H1 (cell line): ENCODE data around the gene SHROOM2. TPM values are rescaled to one million over a fixed set of nuclear protein-coding genes. Genes with fewer than 3 reads are reported as not detected.

Experiments
- CTCF ChIA-PET: fragments of 300-600 bp; sonication (Branson Sonifier 250); formaldehyde crosslinking; loops from one replicate; lab custom pipeline; 2021; ENCODE audit not compliant: partially characterized antibody; lab: Charles Lee
- POLR2A ChIA-PET: fragments of 300-600 bp; sonication (Branson Sonifier 250); formaldehyde crosslinking; loops from one replicate; lab custom pipeline; 2021; ENCODE audit warnings: inconsistent platforms; ENCODE audit not compliant: partially characterized antibody; lab: Charles Lee
- DNase-seq, 2 experiments: peaks; one replicate each; pipeline versions ENCODE4 v3.0.0 to v3.0.0-alpha.2; 2010 to 2022; ENCODE audit warnings: low spot score in 2 of 2, low read depth in 1 of 2, mixed read lengths in 1 of 2
- FAIRE-seq: peaks from 2 replicates; lab custom pipeline; 2011; peaks lifted over from hg19 to GRCh38; lab: Jason Lieb, UNC
- H2AFZ ChIP-seq: 2 replicates; pipeline ENCODE4 v1.8.1; 2012; ENCODE audit warnings: low read length, inconsistent platforms
- H2AK5ac ChIP-seq: 2 replicates; pipeline ENCODE4 v1.6.1; 2013; ENCODE audit warnings: low read depth, low read length
- H2BK120ac ChIP-seq: replicated peaks from 2 replicates; pipeline ENCODE3; 2013; ENCODE audit warnings: low read depth, low read length, inconsistent platforms
- H2BK12ac ChIP-seq: 2 replicates; pipeline ENCODE4 v1.6.1; 2013; ENCODE audit warnings: low read depth, low read length
- H2BK15ac ChIP-seq: 2 replicates; pipeline ENCODE4 v1.6.1; 2013; ENCODE audit warnings: low read length
- H2BK20ac ChIP-seq: 2 replicates; pipeline ENCODE4 v1.6.1; 2013; ENCODE audit warnings: low read length
- H2BK5ac ChIP-seq: 2 replicates; pipeline ENCODE4 v1.6.1; 2013; ENCODE audit warnings: low read depth, low read length
- H3K14ac ChIP-seq: 2 replicates; pipeline ENCODE4 v1.6.1; 2013; ENCODE audit warnings: inconsistent platforms; ENCODE audit not compliant: insufficient read length
- H3K18ac ChIP-seq: 2 replicates; pipeline ENCODE4 v1.6.1; 2013; ENCODE audit warnings: low read length; ENCODE audit errors: extremely low read depth
- H3K23ac ChIP-seq: 2 replicates; pipeline ENCODE4 v1.6.1; 2013; ENCODE audit warnings: inconsistent platforms; ENCODE audit not compliant: insufficient read length
- H3K23me2 ChIP-seq: 2 replicates; pipeline ENCODE4 v1.6.1; 2013; ENCODE audit warnings: low read depth, low read length
- H3K27ac ChIP-seq: 2 replicates; pipeline ENCODE4 v1.6.1; 2011; ENCODE audit warnings: low read depth, low read length, inconsistent platforms
- H3K27me3 ChIP-seq, 4 experiments: replicated peaks in 1 of 4; 1 replicate in 1 of 4; 2 replicates in 3 of 4; pipeline versions ENCODE4 v1.6.1 to v1.8.1; 2011 to 2013; ENCODE audit warnings: low read length in 3 of 4, mild to moderate bottlenecking in 3 of 4, inconsistent platforms in 2 of 4, mixed read lengths in 2 of 4, moderate library complexity in 1 of 4; ENCODE audit not compliant: control insufficient read depth in 3 of 4, insufficient read depth in 3 of 4; ENCODE audit errors: extremely low read depth in 1 of 4
- H3K36me3 ChIP-seq, 4 experiments: 2 replicates each; pipeline versions ENCODE4 v1.6.1 to v1.8.1; 2011 to 2013; ENCODE audit warnings: mild to moderate bottlenecking in 4 of 4, low read length in 3 of 4, moderate library complexity in 2 of 4, control low read depth in 1 of 4, inconsistent platforms in 1 of 4; ENCODE audit not compliant: insufficient read depth in 4 of 4, control insufficient read depth in 2 of 4
- H3K4ac ChIP-seq: replicated peaks from 2 replicates; pipeline ENCODE3; 2013; ENCODE audit warnings: low read length, low read depth, mixed read lengths, inconsistent platforms; ENCODE audit not compliant: insufficient read length
- H3K4me1 ChIP-seq, 4 experiments: replicated peaks in 1 of 4; 1 replicate in 1 of 4; 2 replicates in 3 of 4; pipeline versions ENCODE4 v1.6.1 to v1.8.1; 2011 to 2013; ENCODE audit warnings: low read length in 3 of 4, inconsistent platforms in 2 of 4, mixed read lengths in 1 of 4; ENCODE audit not compliant: insufficient read depth in 4 of 4, control insufficient read depth in 3 of 4
- H3K4me2 ChIP-seq, 2 experiments: 2 replicates each; pipeline versions ENCODE4 v1.6.1 to v1.8.1; 2011 to 2013; ENCODE audit warnings: low read depth in 2 of 2, low read length in 2 of 2, control low read depth in 1 of 2, inconsistent platforms in 1 of 2, mild to moderate bottlenecking in 1 of 2; ENCODE audit not compliant: insufficient read depth in 1 of 2
- H3K4me3 ChIP-seq, 4 experiments: fragments of 200-600, 300-600 bp in 1 of 4; sonication (generic), shearing (Covaris generic), sonication (Bioruptor Twin) in 1 of 4; 2 replicates each; pipeline versions ENCODE4 v1.5.1 to v1.8.1; 2011 to 2016; ENCODE audit warnings: low read length in 4 of 4, low read depth in 3 of 4, control low read depth in 2 of 4, inconsistent platforms in 2 of 4, mild to moderate bottlenecking in 2 of 4, mixed read lengths in 1 of 4, moderate library complexity in 1 of 4; ENCODE audit not compliant: insufficient read depth in 2 of 4; ENCODE audit errors: extremely low read depth in 1 of 4
- H3K56ac ChIP-seq: replicated peaks from 2 replicates; pipeline ENCODE3; 2013; ENCODE audit warnings: low read depth, mild to moderate bottlenecking, mixed read lengths, low read length, inconsistent platforms; ENCODE audit not compliant: insufficient read length
- H3K79me1 ChIP-seq: 2 replicates; pipeline ENCODE4 v1.6.1; 2013; ENCODE audit warnings: low read depth, low read length, control low read depth
- H3K79me2 ChIP-seq, 2 experiments: 2 replicates each; pipeline versions ENCODE4 v1.6.1 to v1.8.1; 2012 to 2013; ENCODE audit warnings: low read length in 2 of 2, mild to moderate bottlenecking in 2 of 2, inconsistent platforms in 1 of 2; ENCODE audit not compliant: insufficient read depth in 2 of 2, control insufficient read depth in 1 of 2
- H3K9ac ChIP-seq, 4 experiments: replicated peaks in 1 of 4; 1 replicate in 1 of 4; 2 replicates in 3 of 4; pipeline versions ENCODE4 v1.6.1 to v1.8.1; 2011 to 2013; ENCODE audit warnings: low read depth in 3 of 4, low read length in 3 of 4, control low read depth in 2 of 4, mild to moderate bottlenecking in 2 of 4, moderate library complexity in 2 of 4, inconsistent platforms in 1 of 4; ENCODE audit errors: extremely low read depth in 1 of 4
- H3K9me3 ChIP-seq, 2 experiments: 2 replicates each; pipeline versions ENCODE4 v1.6.1 to v1.8.1; 2012 to 2013; ENCODE audit warnings: mild to moderate bottlenecking in 2 of 2, moderate library complexity in 2 of 2, control low read depth in 1 of 2, inconsistent platforms in 1 of 2, low read depth in 1 of 2, low read length in 1 of 2, mixed read lengths in 1 of 2; ENCODE audit not compliant: insufficient read depth in 2 of 2
- H4K20me1 ChIP-seq, 2 experiments: replicated peaks in 1 of 2; 2 replicates each; pipeline versions ENCODE3 to v1.8.1; 2011 to 2013; ENCODE audit warnings: inconsistent platforms in 2 of 2, low read length in 2 of 2, mild to moderate bottlenecking in 1 of 2; ENCODE audit not compliant: insufficient read depth in 2 of 2, control insufficient read depth in 1 of 2
- H4K5ac ChIP-seq: 2 replicates; pipeline ENCODE4 v1.6.1; 2013; ENCODE audit warnings: low read length, low read depth, mixed read lengths, inconsistent platforms; ENCODE audit not compliant: insufficient read length
- H4K8ac ChIP-seq: 2 replicates; pipeline ENCODE4 v1.8.0; 2013; ENCODE audit warnings: mild to moderate bottlenecking, moderate library complexity, low read length, inconsistent platforms; ENCODE audit not compliant: insufficient read depth; ENCODE audit errors: extremely low read depth
- H4K91ac ChIP-seq: replicated peaks from 2 replicates; pipeline ENCODE3; 2013; ENCODE audit warnings: low read length, mixed read lengths, inconsistent platforms; ENCODE audit not compliant: insufficient read length
- BCL11A ChIP-seq, 2 experiments: IDR thresholded peaks; one replicate each; pipeline ENCODE4 v1.6.1; 2011; ENCODE audit warnings: low read depth in 2 of 2, low read length in 2 of 2, mild to moderate bottlenecking in 2 of 2
- GABPA ChIP-seq: IDR thresholded peaks from 2 replicates; pipeline ENCODE4 v1.6.1; 2011; ENCODE audit warnings: mild to moderate bottlenecking, low read length, moderate library complexity, borderline replicate concordance; ENCODE audit not compliant: insufficient read depth
- MAFK ChIP-seq: IDR thresholded peaks from 2 replicates; pipeline ENCODE4 v1.6.1; 2012; ENCODE audit warnings: low read depth, mild to moderate bottlenecking, improper control_type of control experiment, low read length
- NANOG ChIP-seq: IDR thresholded peaks from 2 replicates; pipeline ENCODE4 v1.6.1; 2011; ENCODE audit warnings: low read length, low read depth, mild to moderate bottlenecking, inconsistent platforms; ENCODE audit not compliant: insufficient read depth, poor library complexity, severe bottlenecking
- POLR2A ChIP-seq, 2 experiments: IDR thresholded peaks; 1 replicate in 1 of 2; 2 replicates in 1 of 2; pipeline ENCODE4 v1.6.1; 2011; ENCODE audit warnings: low read depth in 2 of 2, low read length in 2 of 2, mild to moderate bottlenecking in 2 of 2; ENCODE audit errors: control extremely low read depth in 1 of 2
- RFX5 ChIP-seq: IDR thresholded peaks from 2 replicates; pipeline ENCODE4 v1.6.1; 2011; ENCODE audit warnings: low read depth, low read length, improper control_type of control experiment, borderline replicate concordance
- RXRA ChIP-seq: IDR thresholded peaks from 2 replicates; pipeline ENCODE4 v1.6.1; 2011; ENCODE audit warnings: low read depth, mild to moderate bottlenecking, low read length, moderate library complexity; ENCODE audit not compliant: insufficient read depth
- SAP30 ChIP-seq: fragments of 300-600 bp; sonication (generic); IDR thresholded peaks from 2 replicates; pipeline ENCODE4 v1.7.1; 2012; ENCODE audit warnings: low read length, moderate library complexity, mild to moderate bottlenecking, inconsistent platforms; ENCODE audit not compliant: insufficient read depth, insufficient replicate concordance
- USF2 ChIP-seq: IDR thresholded peaks from 2 replicates; pipeline ENCODE4 v1.6.1; 2011; ENCODE audit warnings: low read length, improper control_type of control experiment
- WGBS, 2 experiments: shearing (Covaris generic) in 1 of 2; methylation state at CpG; one replicate each; pipeline versions ENCODE4 v1.1.6 to v1.1.7; 2013 to 2015; ENCODE audit warnings: low lambda C conversion rate in 2 of 2, mixed read lengths in 2 of 2, inconsistent platforms in 1 of 2, low coverage in 1 of 2, missing lambda C conversion rate in 1 of 2; ENCODE audit not compliant: insufficient replicate concordance in 2 of 2, insufficient coverage in 1 of 2, insufficient read length in 1 of 2; ENCODE audit errors: extremely low coverage in 1 of 2, missing lambda C conversion rate in 1 of 2; 5-methylcytosine and 5-hydroxymethylcytosine counted together
- polyA plus RNA-seq, 7 experiments: library from polyadenylated mRNA; depleted of rRNA in 3 of 7; stranded (reverse) in 5 of 7; unstranded in 2 of 7; fragments of >200 nt in 5 of 7; fragments of 200-250 nt in 2 of 7; gene quantifications; 1 replicate in 5 of 7; 2 replicates in 1 of 7; 4 replicates in 1 of 7; pipeline versions ENCODE4 v1.2.1 to v1.2.3, GENCODE V29; 2011 to 2013; ENCODE audit warnings: missing spikeins in 2 of 7, mixed read lengths in 2 of 7
- total RNA-seq: library from RNA; stranded (reverse); fragmentation: NEBNext Ultra II Directional; extraction: Animal tissue kit (Norgen Biotek cat#: 25700); gene quantifications from 2 replicates; pipeline ENCODE4 v1.2.1, GENCODE V29; 2021
- TF ChIP-seq, protein P1 (sequence below): IDR thresholded peaks from 2 replicates; pipeline ENCODE4 v1.6.1; 2012; ENCODE audit warnings: low read length, inconsistent platforms

The SHROOM2 gene
- total and polyA plus RNA-seq, 2 of the 8 experiments (the other 6 are each of a cell fraction or from before 2014, with no cell fraction given): 3.4 to 14.2 TPM

DNA sequence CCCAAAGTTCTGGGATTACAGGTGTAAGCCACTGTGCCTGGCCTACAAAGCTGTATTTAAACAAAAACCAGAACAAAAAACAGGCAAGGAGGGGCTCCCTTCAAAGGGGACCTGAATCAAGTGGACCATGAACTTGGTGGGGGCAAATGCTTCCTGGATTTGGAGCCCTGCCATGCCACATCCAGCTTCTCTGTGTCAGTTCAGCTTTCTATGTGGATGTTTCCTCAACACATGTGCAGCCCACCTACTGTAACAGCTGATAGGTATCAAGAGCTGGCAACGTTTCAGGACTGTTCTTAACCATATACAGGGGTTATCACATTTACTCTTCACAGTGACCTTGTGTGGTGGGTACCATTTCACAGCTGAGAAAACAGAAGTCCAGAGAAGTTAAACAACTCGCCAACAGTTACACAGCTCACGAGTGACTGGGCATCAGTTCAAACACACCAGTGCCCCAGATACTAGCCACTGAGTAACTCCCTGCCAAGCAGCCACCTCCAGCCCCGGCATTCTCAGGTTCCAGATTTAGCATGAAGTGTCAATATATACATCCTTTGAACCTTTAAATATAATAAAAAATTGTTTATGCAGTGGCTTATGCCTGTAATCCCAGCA lies 28.1 kb upstream of the SHROOM2 start:
- FAIRE-seq: no peak
- H2BK12ac ChIP-seq: no peak overlapping the region
- no peak overlapping the region for H4K5ac ChIP-seq
- H2BK20ac ChIP-seq: no peak overlapping the region
- no peak overlapping the region for H3K4ac ChIP-seq
- H3K79me2 ChIP-seq: peaks cover 0 to 5% of the 10 kb centered on the region in 2 experiments; a peak in 1 of 4 replicates
- no peak overlapping the region for H3K56ac ChIP-seq
- H3K4me1 ChIP-seq: no peaks in the 10 kb centered on the region
- H3K27me3 ChIP-seq: no peaks in the 10 kb centered on the region
- H2BK15ac ChIP-seq: no peak overlapping the region
- CTCF ChIA-PET: interaction anchor here (0.5 kb wide), 1 partner anchor 315 kb away, joined by 5 read pairs; no protein-coding TSS in a partner anchor
- DNase-seq: no peak
- H3K9me3 ChIP-seq: no peaks in the 10 kb centered on the region
- H2BK120ac ChIP-seq: no peak overlapping the region
- no peak overlapping the region for H3K14ac ChIP-seq
- POLR2A ChIA-PET: no interaction called here
- H3K18ac ChIP-seq: no peak overlapping the region
- H2AK5ac ChIP-seq: no peak overlapping the region
- 0 out of 2 replicates have a peak, but pooled peaks cover 2% of the 10 kb centered on the region for H3K23me2 ChIP-seq
- WGBS, 2 experiments: 93% methylated on average over 4 of the region's 4 CpGs; no CpG with 5 or more reads in 1 of the 2 experiments
- no peak overlapping the region for H4K8ac ChIP-seq
- H3K36me3 ChIP-seq: peaks cover 0 to 6% (median 1%) of the 10 kb centered on the region in 4 experiments; a peak in 2 of 8 replicates
- H3K79me1 ChIP-seq: no peaks in the 10 kb centered on the region; the same call in 1 of the 2 replicates
- H2AFZ ChIP-seq: no peak overlapping the region
- no peak overlapping the region for H4K91ac ChIP-seq
- H3K4me2 ChIP-seq: no peak overlapping the region
- H3K23ac ChIP-seq: no peak overlapping the region
- no peak overlapping the region for H3K9ac ChIP-seq
- no peak overlapping the region for H2BK5ac ChIP-seq
- H4K20me1 ChIP-seq: peaks cover 0 to 2% of the 10 kb centered on the region in 2 experiments
- H3K27ac ChIP-seq: no peak overlapping the region
- H3K4me3 ChIP-seq: no peak overlapping the region
- TF ChIP-seq USF2 (no peak), POLR2A (IDR thresholded peaks at IDR 0.05; ENCODE audit: control extremely low read depth in 1 of 2, low read depth in 2 of 2, low read length in 2 of 2) (no peak), RFX5 (no peak), SAP30 (no peak), GABPA (no peak), NANOG (no peak), BCL11A (IDR thresholded peaks at IDR 0.05; ENCODE audit: low read depth in 2 of 2, low read length in 2 of 2) (no peak), MAFK (no peak), RXRA (no peak)
- TF ChIP-seq, protein P1, sequence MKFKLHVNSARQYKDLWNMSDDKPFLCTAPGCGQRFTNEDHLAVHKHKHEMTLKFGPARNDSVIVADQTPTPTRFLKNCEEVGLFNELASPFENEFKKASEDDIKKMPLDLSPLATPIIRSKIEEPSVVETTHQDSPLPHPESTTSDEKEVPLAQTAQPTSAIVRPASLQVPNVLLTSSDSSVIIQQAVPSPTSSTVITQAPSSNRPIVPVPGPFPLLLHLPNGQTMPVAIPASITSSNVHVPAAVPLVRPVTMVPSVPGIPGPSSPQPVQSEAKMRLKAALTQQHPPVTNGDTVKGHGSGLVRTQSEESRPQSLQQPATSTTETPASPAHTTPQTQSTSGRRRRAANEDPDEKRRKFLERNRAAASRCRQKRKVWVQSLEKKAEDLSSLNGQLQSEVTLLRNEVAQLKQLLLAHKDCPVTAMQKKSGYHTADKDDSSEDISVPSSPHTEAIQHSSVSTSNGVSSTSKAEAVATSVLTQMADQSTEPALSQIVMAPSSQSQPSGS: no peak
